Endodermal cell (in vitro differentiated cells): ENCODE measurements around the gene GPC4. TPM values are rescaled to one million over a fixed set of nuclear protein-coding genes. Genes with fewer than 3 reads are reported as not detected.

Experiments
- DNase-seq: peaks from one replicate; pipeline ENCODE4 v3.0.0-alpha.2; 2017
- H3K27ac ChIP-seq: 2 replicates; pipeline ENCODE4 v1.5.1; 2013; ENCODE audit warnings: mild to moderate bottlenecking, low read depth, low read length, moderate library complexity
- H3K27me3 ChIP-seq: 2 replicates; pipeline ENCODE4 v1.6.1; 2013; ENCODE audit warnings: mild to moderate bottlenecking, low read length, moderate library complexity; ENCODE audit not compliant: insufficient read depth, control insufficient read depth, poor library complexity, severe bottlenecking
- H3K36me3 ChIP-seq: 2 replicates; pipeline ENCODE4 v1.7.0; 2013; ENCODE audit warnings: mild to moderate bottlenecking, low read length, moderate library complexity; ENCODE audit not compliant: control insufficient read depth, insufficient read depth
- H3K4me1 ChIP-seq: one replicate; pipeline ENCODE4 v1.7.0; 2013; ENCODE audit warnings: low read length; ENCODE audit not compliant: control insufficient read depth, insufficient read depth
- H3K4me3 ChIP-seq: 2 replicates; pipeline ENCODE4 v1.5.1; 2013; ENCODE audit warnings: mild to moderate bottlenecking, low read length, moderate library complexity
- H3K9ac ChIP-seq: 2 replicates; pipeline ENCODE4 v1.6.1; 2013; ENCODE audit warnings: mild to moderate bottlenecking, low read length, moderate library complexity; ENCODE audit not compliant: poor library complexity, severe bottlenecking; ENCODE audit errors: extremely low read depth
- H3K9me3 ChIP-seq: 2 replicates; pipeline ENCODE4 v1.6.1; 2013; ENCODE audit warnings: mild to moderate bottlenecking, low read length, moderate library complexity; ENCODE audit not compliant: control insufficient read depth
- H3K27ac Mint-ChIP-seq: 2 replicates; pipeline ENCODE4 v1.8.0; 2020; ENCODE audit warnings: mixed read lengths
- H3K27me3 Mint-ChIP-seq: 2 replicates; pipeline ENCODE4 v1.8.0; 2021; ENCODE audit warnings: mild to moderate bottlenecking, mixed read lengths; ENCODE audit not compliant: insufficient read depth
- H3K36me3 Mint-ChIP-seq: 2 replicates; pipeline ENCODE4 v1.8.0; 2020; ENCODE audit warnings: low read depth, mixed read lengths
- H3K4me1 Mint-ChIP-seq: 2 replicates; pipeline ENCODE4 v1.8.0; 2020; ENCODE audit warnings: mixed read lengths
- H3K4me3 Mint-ChIP-seq: 2 replicates; pipeline ENCODE4 v1.8.0; 2020; ENCODE audit warnings: mild to moderate bottlenecking, moderate library complexity, mixed read lengths
- H3K9me3 Mint-ChIP-seq: 2 replicates; pipeline ENCODE4 v1.8.0; 2020; ENCODE audit warnings: mild to moderate bottlenecking, mixed read lengths
- CTCF ChIP-seq: fragments of 200-600 bp; sonication (generic); conservative IDR thresholded peaks from 2 replicates; pipeline ENCODE4 v1.5.0; 2021; ENCODE audit warnings: antibody characterized with exemption, mild to moderate bottlenecking
- WGBS, 2 experiments: methylation state at CpG; one replicate each; pipeline versions ENCODE4 v1.1.5 to v1.1.7; 2013; ENCODE audit warnings: missing lambda C conversion rate in 2 of 2, mixed read lengths in 1 of 2; ENCODE audit not compliant: insufficient coverage in 1 of 2, insufficient read length in 1 of 2; 5-methylcytosine and 5-hydroxymethylcytosine counted together
- total RNA-seq, 2 donors: library from RNA; stranded (reverse); fragmentation: NEBNext Ultra II Directional in 1 of 2; extraction: Animal tissue kit (Norgen Biotek cat#: 25700) in 1 of 2; gene quantifications; 2 replicates in 1 of 2; 3 replicates in 1 of 2; pipeline ENCODE4 v1.2.1, GENCODE V29; 2021

The GPC4 gene
- total RNA-seq, 2 donors from 2014 or later, result 281 to 829 TPM

GRCh38 chrX:133454491-133454914, 39.2 kb upstream of the GPC4 start:
- H3K4me1 Mint-ChIP-seq, result peaks cover 21% of the 10 kb centered on the region
- DNase-seq, result peak; percentile 67
- no peak overlapping the region for H3K4me3 Mint-ChIP-seq
- no peak overlapping the region for H3K9ac ChIP-seq
- no peak overlapping the region for H3K27ac ChIP-seq
- 57 to 62% methylated on average over 1 to 3 of the region's 3 CpGs for WGBS, 2 experiments
- no peaks in the 10 kb centered on the region for H3K27me3 Mint-ChIP-seq
- H3K4me3 ChIP-seq, result no peak overlapping the region
- H3K27me3 ChIP-seq, result no peaks in the 10 kb centered on the region
- no peaks in the 10 kb centered on the region for H3K9me3 ChIP-seq
- no peaks in the 10 kb centered on the region for H3K4me1 ChIP-seq
- H3K36me3 Mint-ChIP-seq, result peaks cover 5% of the 10 kb centered on the region
- H3K27ac Mint-ChIP-seq, result peak overlapping the region; percentile 54
- no peak for TF ChIP-seq CTCF
- H3K9me3 Mint-ChIP-seq, result no peaks in the 10 kb centered on the region
- no peaks in the 10 kb centered on the region for H3K36me3 ChIP-seq

GRCh38 chrX:133448512-133449076, 33.3 kb upstream of the GPC4 start:
- H3K27ac Mint-ChIP-seq, result peak overlapping the region; percentile 85
- no peaks in the 10 kb centered on the region for H3K27me3 Mint-ChIP-seq
- no peak for TF ChIP-seq CTCF
- peak; percentile 53 for DNase-seq
- no peak overlapping the region for H3K4me3 ChIP-seq
- no peaks in the 10 kb centered on the region for H3K4me1 ChIP-seq
- no peak overlapping the region for H3K9ac ChIP-seq
- H3K27me3 ChIP-seq, result no peaks in the 10 kb centered on the region
- H3K9me3 Mint-ChIP-seq, result no peaks in the 10 kb centered on the region
- WGBS, 2 experiments, result 73% methylated on average over 4 of the region's 4 CpGs; no CpG with 5 or more reads in 1 of the 2 experiments
- H3K4me3 Mint-ChIP-seq, result no peak overlapping the region
- no peaks in the 10 kb centered on the region for H3K36me3 ChIP-seq
- no peak overlapping the region for H3K27ac ChIP-seq
- no peaks in the 10 kb centered on the region for H3K9me3 ChIP-seq
- peaks cover 27% of the 10 kb centered on the region for H3K4me1 Mint-ChIP-seq
- H3K36me3 Mint-ChIP-seq, result no peaks in the 10 kb centered on the region

- Histone ChIP-seq H3K27ac (no peak overlapping the region), H3K9ac (peak overlapping the region; percentile 38), H3K4me3 (peak overlapping the region; percentile 74), H3K27me3 (no peaks in the 10 kb centered on the region), H3K4me1 (peaks cover 3% of the 10 kb centered on the region), H3K36me3 (no peaks in the 10 kb centered on the region), H3K9me3 (no peaks in the 10 kb centered on the region)
- DNase-seq, result peak; percentile 83
- H3K27ac Mint-ChIP-seq, result peak overlapping the region; percentile 92
- TF ChIP-seq CTCF, result no peak
- WGBS, 2 experiments, result 0 to 12% methylated on average over 3 to 16 of the region's 16 CpGs
- no peaks in the 10 kb centered on the region for H3K27me3 Mint-ChIP-seq
- peaks cover 49% of the 10 kb centered on the region for H3K4me1 Mint-ChIP-seq
- H3K4me3 Mint-ChIP-seq, result peak overlapping the region; percentile 55
- no peaks in the 10 kb centered on the region for H3K36me3 Mint-ChIP-seq
- no peaks in the 10 kb centered on the region for H3K9me3 Mint-ChIP-seq
Observed at GRCh38 chrX:133444952-133445831, 29.9 kb upstream of the GPC4 start.
